ENCODE data around the gene DCD.
"Not testable (repeated sequence)": the region's sequence is repeated elsewhere in the genome, so short reads cannot be mapped to it uniquely, and the experiment has no call there.

The DCD gene, protein sequence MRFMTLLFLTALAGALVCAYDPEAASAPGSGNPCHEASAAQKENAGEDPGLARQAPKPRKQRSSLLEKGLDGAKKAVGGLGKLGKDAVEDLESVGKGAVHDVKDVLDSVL

DNA sequence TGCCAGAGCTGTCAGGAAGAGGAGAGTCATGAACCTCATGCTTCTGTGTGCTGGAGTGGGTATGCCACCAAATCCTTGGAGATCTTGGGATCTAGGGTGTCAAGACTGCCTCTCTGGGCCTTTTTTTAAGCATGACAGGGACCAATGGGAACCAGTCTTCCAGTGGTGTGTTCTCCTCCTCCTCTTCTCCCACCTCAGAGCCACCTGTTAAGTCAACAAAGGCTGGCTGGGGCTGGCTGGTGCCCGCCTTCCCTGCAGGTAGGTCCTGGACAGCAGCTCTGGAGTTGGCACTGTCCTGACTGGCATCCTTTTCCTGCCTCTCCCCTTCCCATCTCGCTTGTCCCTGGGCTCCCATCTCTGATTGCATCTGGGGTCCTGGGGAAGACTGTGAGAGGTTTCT, at the start of gene DCD:
Gene DCD, minus strand, starts transcription at position 101 of the 400 bp plus-strand sequence. Its CDS starts 62 bp downstream, at position 39.
- DNase-seq, result no peak

DNA sequence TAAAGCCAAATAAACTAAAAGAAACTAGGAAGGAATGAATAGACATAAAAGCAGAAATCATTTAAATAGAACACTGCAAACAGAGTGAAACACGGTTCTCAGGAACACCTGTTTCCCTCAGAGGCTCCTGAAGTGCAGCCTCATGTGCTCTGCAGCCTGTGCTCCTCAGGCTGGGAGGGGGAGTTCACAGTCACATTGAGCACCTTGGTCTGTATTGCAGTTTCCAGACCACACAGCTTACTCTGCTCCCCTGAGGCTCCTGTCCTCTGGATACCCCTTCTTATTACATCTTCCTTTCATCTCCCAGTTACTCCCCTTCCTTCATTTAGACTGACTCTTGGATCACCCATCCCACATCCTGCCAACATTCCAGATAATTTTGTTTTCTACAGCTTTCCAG, 49.7 kb upstream of the DCD start:
- no peak for DNase-seq

DNA sequence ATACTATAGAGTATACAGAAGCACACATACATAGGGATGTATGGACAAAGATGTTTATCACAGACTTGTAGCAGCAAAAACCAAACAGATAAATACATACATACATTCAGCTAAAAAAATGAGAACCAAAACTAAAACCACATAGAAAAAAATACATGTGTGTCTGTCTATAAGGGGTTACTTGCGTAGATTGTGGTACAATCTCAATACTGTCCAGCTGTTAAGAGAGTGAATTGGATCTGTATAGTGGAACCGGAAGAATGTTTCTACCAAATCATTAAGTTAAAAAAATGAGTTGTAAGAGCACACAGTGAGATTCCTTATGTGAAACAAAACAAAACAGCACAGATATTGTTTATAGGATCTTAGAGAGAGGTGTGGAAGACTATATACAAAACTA, 44.2 kb upstream of the DCD start:
- no peak for DNase-seq

DNA sequence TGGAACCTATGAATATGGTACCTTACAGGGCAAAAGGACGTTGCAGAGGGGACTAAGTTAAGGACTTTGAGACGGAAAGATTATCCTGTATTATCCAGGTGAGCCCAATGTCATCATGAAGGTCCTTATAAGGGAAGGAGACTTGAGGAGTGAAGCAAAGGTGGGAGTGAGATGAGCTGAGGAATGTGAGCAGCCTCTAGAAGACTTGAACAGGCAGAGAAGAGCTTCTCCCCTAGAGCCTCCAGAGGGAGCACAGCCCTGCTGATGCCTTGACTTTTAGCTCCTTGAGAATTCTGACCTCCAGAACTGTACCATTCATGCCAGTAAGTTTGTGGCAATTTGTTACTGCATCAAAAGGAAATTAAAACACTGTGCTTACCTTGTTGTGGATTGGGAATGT, 41.8 kb upstream of the DCD start:
- DNase-seq, result no peak

DNA sequence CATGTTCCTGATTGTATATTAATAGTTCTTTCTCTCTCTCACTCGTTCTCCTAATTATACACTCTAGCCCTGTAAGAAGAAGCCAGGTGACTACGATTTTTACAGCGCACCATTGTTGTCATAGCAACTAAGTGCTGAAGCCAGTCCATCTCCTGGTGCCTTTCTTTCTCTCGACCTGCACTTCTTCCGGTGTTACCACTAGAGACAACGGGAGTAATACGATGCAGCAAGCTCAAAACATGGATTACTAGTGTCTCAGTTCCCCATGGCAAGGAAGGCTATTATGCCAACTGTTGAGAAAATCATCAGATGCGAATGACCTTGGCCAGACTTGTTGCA, 40.8 kb upstream of the DCD start:
- no peak for DNase-seq

DNA sequence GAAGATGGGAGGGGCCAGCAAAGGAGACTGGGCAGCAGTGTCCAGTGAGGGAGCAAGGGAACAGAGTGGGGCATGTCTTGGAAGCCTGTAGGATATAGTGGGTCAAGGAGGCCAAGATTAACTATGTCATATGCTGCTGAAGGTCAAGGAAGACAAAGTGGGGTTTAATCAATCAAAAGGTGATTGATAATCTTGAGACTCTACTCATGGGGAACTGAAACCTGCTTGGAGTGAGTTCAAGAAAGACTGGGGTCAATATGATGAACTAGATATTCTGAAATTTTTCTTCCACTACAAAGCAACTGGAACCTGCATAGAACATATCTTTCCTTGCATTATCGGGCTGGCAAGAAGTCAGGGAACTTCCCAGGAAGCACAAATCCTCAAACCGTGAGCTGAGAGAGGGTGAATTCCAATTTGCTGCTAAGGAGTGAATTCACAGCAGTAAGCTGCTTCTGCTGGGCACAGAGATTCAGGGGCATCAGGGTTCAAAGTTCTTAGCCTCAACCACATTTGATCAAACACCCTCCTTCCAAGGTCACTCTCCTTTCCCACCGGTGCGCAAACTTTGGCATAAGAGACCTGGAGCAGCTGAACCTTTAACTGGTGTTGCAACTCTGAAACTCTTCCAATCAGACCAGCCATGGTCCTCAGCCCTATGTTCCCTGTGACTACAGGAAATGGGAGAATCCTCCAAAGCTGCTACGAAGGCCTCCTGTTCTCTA, 40.3 kb upstream of the DCD start:
- DNase-seq, result no peak

DNA sequence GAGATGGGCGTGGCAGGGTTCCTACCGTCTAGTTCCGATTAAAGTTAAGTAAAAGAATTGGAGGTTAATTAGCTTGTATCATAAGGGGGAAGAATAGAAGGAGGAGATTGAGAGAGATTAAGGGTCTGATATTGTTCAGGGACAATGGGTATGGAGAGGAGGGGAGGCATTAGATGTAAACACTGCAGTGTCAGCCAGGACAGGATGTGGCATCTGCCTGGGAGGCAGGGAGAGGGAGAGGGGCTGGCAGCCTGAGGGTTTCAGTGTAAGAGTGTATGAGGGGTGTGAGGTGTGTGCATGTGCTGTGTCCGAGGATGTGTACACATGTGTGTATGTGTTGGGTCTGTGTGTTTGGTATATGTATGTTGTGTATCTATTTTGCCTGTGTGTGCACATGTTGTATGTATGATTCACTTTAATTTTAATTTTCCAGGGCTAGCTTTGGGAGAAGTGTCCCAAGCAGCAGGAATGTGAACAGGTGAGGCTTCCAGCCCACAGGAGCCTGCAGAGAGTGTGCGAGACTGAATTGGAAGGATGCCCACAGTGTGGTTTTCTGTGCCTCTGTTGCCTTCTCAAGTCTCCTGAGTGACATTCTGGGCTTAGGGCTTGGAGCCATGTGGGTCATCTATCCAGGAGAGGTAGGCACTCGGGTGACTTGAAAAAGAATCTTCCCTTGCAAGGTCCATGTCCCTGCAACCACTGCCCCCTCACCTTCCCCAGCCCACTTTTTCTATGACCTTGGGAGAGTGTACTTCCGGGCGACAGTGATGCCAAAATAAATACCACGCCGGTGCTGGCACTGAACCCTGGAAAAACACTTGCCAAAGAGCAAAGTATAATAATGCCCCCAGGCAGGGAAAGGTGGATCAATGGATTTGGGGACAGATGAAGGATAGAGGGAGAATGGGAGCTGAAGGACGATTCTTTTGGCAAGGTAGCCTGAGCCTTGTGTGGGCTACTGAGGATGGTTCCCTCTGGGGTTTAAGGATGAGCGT, 36.8 kb upstream of the DCD start:
- DNase-seq, result no peak

DNA sequence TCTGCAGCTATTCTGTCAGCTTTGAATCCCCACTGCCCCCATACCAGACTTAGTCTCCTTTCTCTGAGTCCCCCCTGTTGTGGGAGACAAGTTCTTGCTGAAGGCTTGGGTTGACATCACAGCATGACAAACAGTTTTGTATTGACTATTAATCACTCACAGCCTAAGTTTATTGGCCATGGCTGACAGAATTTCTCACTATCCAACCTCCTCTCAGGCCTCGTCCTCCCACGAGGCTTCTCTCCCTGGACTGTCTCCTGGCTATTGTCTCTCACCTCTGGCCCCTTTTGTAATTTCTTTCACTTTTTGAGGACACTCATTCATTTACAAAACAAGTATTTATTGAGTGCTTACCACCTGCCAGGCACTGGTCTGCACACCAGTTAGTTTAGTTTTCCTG, 35.2 kb upstream of the DCD start:
- no peak for DNase-seq

DNA sequence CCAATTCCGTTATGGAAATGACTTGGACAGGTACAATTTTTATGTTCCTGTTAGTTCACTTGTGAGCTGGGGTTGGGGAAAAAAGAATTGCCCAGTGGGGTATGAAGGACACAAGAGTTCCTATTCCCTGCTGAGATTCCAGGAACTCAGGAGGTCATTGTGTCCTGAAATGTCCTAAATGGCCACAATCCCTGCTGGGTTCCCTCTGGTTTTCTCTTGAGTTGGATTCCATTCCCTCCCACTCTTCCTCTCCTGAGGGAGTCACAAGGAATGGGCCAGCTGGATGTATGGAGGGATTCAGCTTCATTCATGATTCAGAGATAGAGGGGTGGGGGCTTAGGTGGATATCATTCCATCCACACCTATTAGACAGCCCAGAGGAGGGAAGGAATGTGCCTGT, 34.5 kb upstream of the DCD start:
- no peak for DNase-seq

DNA sequence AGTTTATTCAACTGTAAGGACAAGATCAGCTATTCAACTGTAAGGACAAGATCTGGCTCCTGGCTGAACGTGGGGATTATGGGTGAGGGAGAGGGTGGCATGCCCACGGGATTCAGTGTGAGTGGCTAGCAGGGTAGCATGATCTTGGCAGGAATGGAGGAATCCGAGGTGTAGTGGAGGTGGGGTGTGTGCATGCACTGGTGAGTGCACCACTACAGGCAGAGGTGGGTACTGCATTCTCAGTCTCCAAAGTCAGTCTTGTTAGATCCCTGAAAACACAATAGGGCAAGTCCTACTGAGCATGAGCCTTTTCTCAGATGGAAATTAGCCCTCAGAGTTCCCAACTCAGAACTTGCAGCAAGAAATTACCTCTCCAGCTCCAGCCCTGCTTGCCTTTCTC, 32.2 kb upstream of the DCD start:
- no peak for DNase-seq

DNA sequence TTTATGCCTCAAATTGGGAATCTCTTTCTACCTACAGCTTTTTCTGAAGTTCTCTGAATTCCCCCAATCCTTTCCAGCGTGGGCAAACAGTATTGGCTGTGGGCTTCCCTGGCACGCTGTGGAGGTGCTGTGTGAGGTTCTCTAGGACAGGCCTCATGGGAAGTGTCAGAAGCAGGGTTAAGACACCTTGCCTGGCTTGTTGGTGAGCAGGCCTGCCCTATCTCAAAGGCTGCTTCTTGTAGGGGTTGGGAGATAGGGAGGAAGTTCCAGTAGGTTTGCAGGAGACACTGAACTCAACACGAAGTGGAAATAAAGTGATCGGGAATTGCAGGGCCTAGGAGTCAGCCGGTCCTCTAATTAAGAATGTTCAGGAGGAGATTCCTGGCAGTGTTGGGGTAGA, 30.0 kb upstream of the DCD start:
- DNase-seq, result no peak

DNA sequence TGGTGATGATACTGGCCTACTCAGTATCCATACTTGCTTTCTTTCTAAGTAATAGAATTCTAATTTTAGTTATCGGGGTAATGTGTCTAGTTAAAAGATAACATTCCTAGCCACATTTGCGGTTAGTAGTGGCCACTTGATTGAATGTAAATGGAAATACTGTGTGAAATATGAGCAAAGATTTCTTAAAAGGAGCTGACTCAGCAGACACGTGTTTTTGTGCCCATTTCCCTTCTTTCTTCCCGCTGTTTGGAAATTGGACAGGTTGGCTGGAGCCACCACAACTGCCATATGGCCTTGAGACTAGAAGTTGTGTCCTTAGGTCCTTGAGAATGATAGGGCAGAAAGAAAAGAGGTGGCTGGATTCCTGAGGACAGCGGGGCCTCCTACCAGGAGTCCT, 19.8 kb upstream of the DCD start:
- no peak for DNase-seq

DNA sequence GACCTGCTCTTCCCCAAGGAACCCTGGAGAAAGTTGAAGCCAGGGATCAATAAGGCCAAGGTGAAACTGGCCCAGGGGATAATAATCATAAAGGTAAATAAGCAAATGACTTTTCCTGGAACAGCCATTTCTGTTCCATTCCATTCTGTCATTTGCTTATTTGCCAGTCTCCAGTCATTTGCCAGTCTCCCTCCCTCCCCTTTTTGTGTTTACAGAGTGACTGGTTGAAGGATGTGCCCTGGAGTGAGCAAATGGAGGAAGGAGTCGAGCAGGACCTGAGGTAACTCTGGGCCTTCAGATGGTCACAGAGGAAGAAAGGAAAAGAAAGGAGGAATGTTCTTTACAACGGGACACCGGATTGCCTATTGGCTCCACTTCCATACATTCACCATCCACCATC, 17.8 kb upstream of the DCD start:
- DNase-seq, result no peak

DNA sequence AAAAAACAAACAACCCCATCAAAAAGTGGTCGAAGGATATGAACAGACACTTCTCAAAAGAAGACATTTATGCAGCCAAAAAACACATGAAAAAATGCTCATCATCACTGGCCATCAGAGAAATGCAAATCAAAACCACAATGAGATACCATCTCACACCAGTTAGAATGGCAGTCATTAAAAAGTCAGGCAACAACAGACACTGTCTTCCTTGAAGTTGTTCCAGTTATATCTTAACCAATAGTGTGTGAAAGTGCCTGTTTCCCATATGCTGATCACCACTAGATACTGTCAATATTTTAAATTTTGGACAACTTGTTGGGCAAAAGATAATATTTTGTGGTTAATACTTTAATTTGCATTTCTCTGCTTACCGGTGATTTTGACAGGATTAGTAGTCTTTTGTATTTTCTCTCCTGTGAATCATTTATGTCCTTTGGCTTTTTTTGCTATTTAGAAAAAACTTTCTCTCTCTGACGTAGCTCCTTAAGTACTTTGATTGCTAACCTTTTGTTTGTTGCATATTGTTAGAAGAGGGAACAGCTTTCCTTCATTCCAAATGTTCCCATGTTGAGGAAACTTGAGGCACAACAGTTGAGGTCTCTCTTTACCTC, 17.0 kb upstream of the DCD start:
- DNase-seq, result not testable (repeated sequence)

DNA sequence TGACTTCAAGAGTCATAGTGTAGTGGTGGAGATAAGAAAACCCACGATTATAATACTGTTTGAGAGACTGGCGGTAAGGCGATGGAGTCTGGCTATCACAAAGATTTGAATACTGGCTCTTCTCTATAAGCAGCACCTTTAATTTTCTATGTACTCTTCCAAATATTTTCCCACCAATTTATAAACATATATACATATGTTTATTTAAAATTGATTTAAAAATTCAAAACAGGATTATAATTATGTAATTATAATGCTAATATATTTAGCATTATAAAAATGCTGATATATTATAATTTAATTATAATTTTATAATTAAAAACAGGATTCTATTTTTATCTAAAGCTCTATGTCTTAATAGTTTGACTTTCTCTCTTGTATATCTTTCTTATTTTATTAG, 15.4 kb upstream of the DCD start:
- DNase-seq, result no peak

DNA sequence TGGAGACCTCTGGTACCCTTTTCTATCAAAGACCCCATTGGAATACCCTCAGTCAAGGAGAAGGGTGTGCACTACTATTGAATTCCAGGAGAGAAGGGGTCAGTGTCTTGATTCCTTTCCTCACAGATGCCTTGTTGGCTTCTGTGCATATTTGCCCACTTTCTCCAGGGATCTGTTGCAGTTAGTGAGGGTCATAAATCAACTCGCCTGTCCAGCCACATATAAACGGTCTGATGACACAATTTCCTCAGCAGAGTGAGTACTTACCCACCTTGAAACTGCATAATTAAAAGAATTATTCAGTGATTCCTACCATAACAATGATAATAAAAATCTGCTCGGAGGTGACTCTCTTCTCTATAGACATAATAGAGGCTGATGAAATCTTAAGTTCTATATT, 13.9 kb upstream of the DCD start:
- DNase-seq, result no peak

DNA sequence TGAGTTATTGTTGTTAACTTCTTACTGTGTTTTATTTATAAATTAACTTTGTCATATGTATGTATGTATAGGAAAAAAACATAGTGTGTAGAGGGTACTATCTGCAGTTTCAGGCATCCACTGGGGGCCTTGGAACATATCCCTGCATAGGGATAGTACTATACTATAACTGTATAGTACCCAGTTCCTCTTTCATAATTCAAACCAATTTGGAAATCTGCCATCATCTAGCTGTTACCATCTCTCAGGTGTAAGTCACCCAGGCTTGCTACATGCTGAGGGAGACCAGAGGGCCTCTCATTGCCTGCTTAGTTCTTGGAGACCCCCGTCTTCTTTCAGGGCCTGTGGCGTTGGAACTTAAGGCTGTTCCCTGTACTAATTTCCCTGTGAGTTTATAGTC, 12.9 kb upstream of the DCD start:
- no peak for DNase-seq

DNA sequence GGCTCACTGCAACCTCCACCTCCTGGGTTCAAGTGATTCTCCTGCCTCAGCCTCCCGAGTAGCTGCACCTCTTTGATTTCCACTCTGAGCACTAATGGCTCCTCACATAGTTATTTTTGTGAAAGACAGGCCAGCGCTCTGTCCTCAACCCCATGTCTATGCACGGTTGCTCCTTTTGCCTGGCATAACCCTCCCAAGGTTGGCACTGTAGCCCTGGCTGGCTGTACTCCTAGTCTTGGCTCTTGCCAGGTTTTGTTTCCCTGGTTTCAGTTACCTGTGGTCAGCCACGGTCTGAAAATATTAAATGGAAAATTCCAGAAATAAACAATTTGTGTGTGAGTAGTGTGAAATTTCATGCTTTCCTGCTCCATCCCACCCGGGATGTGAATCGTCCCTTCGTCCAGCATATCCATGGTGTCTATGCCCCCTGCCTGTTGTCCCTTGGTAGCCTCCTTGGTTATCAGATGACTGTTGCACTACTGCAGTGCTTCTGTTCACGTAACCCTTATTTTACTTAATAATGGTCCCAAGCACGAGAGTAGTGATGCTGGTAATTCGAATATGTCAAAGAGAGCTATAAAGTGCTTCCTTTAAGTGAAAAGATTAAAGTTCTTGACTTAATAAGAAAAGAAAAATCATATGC, 12.3 kb upstream of the DCD start:
- no peak for DNase-seq

DNA sequence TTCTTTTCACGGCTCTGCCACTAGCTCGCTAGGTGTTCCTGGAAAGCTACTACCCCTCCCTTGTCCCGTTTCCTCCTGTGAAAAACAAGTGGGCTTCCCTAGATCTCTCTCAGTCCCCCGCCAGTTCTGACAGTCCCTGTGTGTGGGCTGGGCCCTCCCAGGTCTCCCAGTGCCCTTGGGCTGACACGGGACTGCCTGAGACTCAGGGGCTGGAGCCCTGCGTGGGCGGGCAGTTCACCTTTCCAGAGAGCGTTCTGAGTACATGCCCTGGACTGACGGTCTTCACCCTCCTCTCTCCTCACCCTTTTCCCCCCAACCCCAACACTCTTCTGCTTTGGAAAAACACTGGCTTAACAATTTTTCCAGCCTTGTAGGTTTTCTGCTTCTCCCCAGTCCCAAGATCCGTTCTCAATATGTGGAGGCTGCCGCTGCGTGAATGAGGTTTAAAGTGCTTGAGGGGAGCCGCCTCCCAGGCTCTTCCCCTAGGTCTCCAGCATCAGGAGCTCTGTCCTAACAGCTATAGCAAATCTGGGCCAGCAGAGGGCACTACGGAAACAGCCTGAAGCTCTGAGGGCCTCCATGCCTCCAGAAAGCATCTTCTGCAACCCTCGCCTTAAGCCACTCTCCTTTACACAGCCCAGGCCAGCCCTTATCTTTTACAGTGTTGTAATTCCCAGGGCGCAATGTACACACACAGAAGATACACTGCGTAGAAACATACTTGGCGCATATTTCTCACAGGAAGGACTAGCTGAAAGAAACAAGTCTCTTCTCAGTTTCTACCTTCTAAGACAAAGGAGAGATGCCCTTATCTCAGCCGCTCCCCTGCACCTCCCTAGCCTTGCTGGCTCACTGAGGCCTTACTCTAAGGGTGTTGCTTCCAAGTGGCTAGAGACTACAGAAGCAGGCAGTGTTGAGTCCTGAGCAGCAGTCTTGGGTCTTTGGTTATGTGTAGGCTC, 10.4 kb upstream of the DCD start:
- peak; percentile 40 for DNase-seq

DNA sequence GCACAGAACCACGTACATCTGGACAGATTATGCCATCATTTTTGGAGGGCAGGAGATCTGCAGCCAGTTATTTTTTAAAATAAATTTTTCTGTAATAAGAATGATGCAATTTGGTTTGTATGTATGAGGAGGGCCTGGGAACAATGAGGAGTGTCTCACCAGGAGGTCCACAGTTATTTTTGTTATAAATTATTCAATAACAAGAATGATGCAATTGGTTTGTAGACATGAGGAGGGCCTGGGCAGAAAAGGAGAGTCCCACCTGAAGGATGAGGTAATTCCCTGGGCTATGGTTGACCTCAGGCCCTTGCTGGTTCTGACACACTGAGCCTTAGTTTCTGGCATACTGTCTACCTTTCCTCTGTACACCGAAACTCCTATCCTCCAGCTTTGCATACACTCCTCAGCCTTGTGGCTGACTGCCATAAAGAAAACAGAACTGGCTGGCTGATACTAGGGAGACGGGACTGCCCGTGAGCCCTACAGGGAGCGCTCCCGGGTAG, 9.0 kb upstream of the DCD start:
- no peak for DNase-seq

DNA sequence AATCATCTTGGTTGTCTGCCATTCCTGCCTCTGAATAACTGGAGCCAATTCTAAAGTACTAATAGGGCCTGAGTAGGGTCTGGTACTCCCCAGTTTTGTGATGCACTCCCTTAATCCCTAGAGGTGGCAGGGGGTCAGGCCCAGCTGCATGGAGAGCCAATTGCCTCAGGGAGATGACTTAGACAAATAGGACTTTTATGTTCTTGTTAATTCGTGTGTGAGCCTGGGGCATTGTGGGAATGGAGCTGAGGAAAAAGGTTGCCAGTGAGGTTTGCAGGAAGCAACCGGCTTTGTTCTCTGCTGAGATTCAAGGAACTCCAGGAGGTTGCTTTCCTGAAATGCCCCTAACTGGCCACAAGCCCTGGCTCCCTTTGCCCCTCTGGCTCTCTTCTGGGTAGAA, 6.8 kb upstream of the DCD start:
- no peak for DNase-seq

DNA sequence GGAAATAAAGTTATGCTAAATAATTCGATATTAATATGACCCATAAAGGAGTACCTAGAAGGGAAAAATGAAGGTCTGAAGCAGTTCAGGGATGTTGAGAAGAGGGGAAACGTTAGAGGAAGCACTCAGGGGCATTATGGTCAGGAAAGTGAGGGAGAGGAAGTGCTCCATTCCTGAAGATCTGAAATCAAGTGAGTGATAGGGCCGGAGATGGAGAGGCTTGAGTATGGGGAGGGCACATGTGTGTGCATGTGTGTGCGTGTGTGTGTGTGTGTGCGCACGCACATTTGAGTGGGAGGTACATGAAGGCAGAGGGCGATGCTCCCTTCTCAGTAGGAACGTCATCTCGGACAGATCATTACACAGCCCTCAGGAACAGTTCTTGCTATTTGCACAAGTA, 4.9 kb upstream of the DCD start:
- DNase-seq, result no peak
